HepG2 (cell line): Measurements from ENCODE around the gene FURIN. TPM values are rescaled to one million over a fixed set of nuclear protein-coding genes. Genes with fewer than 3 reads are reported as not detected.

ENCODE experiments used
- ETV5 ChIP-seq: IDR thresholded peaks from 2 replicates; pipeline ENCODE4 v1.6.1; 2018; ENCODE audit warnings: missing biosample characterization, missing genetic modification reagents, inconsistent platforms, borderline replicate concordance
- FOXA3 ChIP-seq: IDR thresholded peaks from 2 replicates; pipeline ENCODE4 v1.6.1; 2016; ENCODE audit warnings: missing genetic modification reagents, missing compliant biosample characterization
- HOXA3 ChIP-seq: sonication (generic); formaldehyde crosslinking; IDR thresholded peaks from 2 replicates; pipeline ENCODE4 v1.5.0; 2020; ENCODE audit warnings: missing genetic modification reagents
- NCOA2 ChIP-seq: sonication (generic); formaldehyde crosslinking; IDR thresholded peaks from 2 replicates; pipeline ENCODE4 v1.8.0; 2022; ENCODE audit warnings: inconsistent platforms
- NR2F6 ChIP-seq, 2 experiments: IDR thresholded peaks; 2 replicates each; pipeline ENCODE4 v1.6.1; 2016; ENCODE audit warnings: antibody characterized with exemption in 1 of 2, mild to moderate bottlenecking in 1 of 2
- SALL1 ChIP-seq: sonication (generic); formaldehyde crosslinking; IDR thresholded peaks from 2 replicates; pipeline ENCODE4 v1.8.0; 2022; ENCODE audit warnings: mild to moderate bottlenecking, missing genetic modification reagents
- SIX4 ChIP-seq: sonication (generic); formaldehyde crosslinking; IDR thresholded peaks from 2 replicates; pipeline ENCODE4 v1.4.0; 2020; ENCODE audit warnings: missing genetic modification reagents
- YY1 ChIP-seq: IDR thresholded peaks from 2 replicates; pipeline ENCODE4 v1.6.1; 2011; ENCODE audit warnings: low read length, low read depth, moderate library complexity, mild to moderate bottlenecking; ENCODE audit not compliant: insufficient read depth, insufficient replicate concordance
- ZNF296 ChIP-seq: sonication (generic); formaldehyde crosslinking; conservative IDR thresholded peaks from 2 replicates; pipeline ENCODE4 v1.5.0; 2020; ENCODE audit warnings: mild to moderate bottlenecking, missing genetic modification reagents
- ZNF547 ChIP-seq: sonication (generic); formaldehyde crosslinking; IDR thresholded peaks from 2 replicates; pipeline ENCODE4 v1.5.1; 2020; ENCODE audit warnings: mild to moderate bottlenecking, missing genetic modification reagents
- ZNF614 ChIP-seq: IDR thresholded peaks from 2 replicates; pipeline ENCODE4 v1.6.1; 2018; ENCODE audit warnings: missing biosample characterization, missing genetic modification reagents, inconsistent platforms, borderline replicate concordance
- ZNF644 ChIP-seq: IDR thresholded peaks from 2 replicates; pipeline ENCODE4 v1.6.1; 2016; ENCODE audit warnings: low read depth
- ZNF737 ChIP-seq: sonication (generic); formaldehyde crosslinking; IDR thresholded peaks from 2 replicates; pipeline ENCODE4 v1.5.0; 2020; ENCODE audit warnings: missing genetic modification reagents, mild to moderate bottlenecking, borderline replicate concordance
- polyA plus RNA-seq, 8 experiments: library from polyadenylated mRNA; depleted of rRNA in 3 of 8; stranded (reverse) in 7 of 8; unstranded in 1 of 8; fragments of >200 nt; fragmentation: Illumina TruSeq in 4 of 8; extraction: Trizol in 4 of 8; gene quantifications; 2 replicates each; pipeline versions ENCODE4 v1.2.1 to v1.2.3, GENCODE V29; 2011 to 2016; ENCODE audit warnings: low read depth in 4 of 8, missing spikeins in 1 of 8, mixed read lengths in 1 of 8; ENCODE audit not compliant: insufficient read depth in 1 of 8
- total RNA-seq, 5 experiments: library from RNA; depleted of rRNA; stranded (reverse); fragments of >200 nt; fragmentation: Illumina TruSeq; extraction: Trizol; gene quantifications; 2 replicates each; pipeline ENCODE4 v1.2.3, GENCODE V29; 2016; ENCODE audit warnings: low read depth in 1 of 5
- TF ChIP-seq, protein P1 (sequence below): sonication (generic); formaldehyde crosslinking; conservative IDR thresholded peaks from 2 replicates; pipeline ENCODE4 v1.4.0; 2020; ENCODE audit warnings: mild to moderate bottlenecking, missing genetic modification reagents, moderate library complexity
- TF ChIP-seq, protein P2 (sequence below): IDR thresholded peaks from 2 replicates; pipeline ENCODE4 v1.4.0; 2020; ENCODE audit warnings: mild to moderate bottlenecking, missing genetic modification reagents
- TF ChIP-seq, protein P3 (sequence below): sonication (generic); formaldehyde crosslinking; IDR thresholded peaks from 2 replicates; pipeline ENCODE4 v1.5.1; 2020; ENCODE audit warnings: mild to moderate bottlenecking, missing genetic modification reagents, moderate library complexity

FURIN gene
- total and polyA plus RNA-seq, 2 of the 13 experiments (the other 11 are each of a cell fraction or from before 2014, with no cell fraction given): 15.2 to 17.4 TPM

DNA sequence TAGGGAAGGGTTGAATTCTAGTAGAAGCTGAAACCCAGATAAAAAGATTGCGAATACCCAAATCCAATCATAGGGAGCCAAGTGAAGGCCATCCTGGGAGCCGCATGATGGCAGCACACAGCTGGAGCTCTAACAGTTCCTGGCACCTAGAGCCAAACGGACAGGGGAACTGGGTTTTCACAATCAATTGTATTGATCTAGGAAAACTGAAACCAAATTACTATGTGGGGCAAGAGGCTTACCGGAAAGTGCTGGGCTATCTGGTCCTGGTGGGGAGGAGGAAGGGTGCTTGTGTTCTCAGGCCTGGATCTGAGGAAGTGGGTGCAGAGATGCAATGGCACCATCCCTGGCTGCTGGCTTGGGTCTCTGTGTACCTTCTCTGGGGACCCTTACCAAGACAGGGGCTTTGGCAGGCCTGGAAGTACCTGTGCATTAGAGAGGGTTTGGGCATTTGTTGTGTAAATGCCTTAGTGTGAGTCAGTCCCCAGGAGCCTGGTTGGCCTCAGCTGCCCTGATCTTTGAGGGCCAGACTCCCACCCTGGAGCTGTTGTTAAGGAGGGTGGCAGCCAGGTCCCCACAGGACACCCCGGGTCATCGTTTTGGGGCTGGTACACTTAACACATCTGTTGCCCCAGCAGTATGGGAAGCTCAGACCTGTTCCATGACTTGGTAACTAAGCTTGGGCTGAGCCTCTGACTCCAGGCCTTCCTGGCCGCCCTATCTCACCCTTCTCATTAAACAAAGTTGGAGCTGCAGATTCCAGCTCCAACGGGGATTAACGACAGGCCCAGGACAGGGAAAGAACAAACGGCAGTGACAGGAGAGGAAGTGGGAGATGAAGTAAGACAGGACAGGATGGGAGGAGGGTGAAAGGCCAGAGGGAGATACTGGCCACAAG is 8.9 kb upstream of the FURIN start (continued):
- TF ChIP-seq, protein P1, sequence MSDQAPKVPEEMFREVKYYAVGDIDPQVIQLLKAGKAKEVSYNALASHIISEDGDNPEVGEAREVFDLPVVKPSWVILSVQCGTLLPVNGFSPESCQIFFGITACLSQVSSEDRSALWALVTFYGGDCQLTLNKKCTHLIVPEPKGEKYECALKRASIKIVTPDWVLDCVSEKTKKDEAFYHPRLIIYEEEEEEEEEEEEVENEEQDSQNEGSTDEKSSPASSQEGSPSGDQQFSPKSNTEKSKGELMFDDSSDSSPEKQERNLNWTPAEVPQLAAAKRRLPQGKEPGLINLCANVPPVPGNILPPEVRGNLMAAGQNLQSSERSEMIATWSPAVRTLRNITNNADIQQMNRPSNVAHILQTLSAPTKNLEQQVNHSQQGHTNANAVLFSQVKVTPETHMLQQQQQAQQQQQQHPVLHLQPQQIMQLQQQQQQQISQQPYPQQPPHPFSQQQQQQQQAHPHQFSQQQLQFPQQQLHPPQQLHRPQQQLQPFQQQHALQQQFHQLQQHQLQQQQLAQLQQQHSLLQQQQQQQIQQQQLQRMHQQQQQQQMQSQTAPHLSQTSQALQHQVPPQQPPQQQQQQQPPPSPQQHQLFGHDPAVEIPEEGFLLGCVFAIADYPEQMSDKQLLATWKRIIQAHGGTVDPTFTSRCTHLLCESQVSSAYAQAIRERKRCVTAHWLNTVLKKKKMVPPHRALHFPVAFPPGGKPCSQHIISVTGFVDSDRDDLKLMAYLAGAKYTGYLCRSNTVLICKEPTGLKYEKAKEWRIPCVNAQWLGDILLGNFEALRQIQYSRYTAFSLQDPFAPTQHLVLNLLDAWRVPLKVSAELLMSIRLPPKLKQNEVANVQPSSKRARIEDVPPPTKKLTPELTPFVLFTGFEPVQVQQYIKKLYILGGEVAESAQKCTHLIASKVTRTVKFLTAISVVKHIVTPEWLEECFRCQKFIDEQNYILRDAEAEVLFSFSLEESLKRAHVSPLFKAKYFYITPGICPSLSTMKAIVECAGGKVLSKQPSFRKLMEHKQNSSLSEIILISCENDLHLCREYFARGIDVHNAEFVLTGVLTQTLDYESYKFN (CRISPR knock-in tag): 0 out of 2 replicates have a peak, but pooled peaks have one; percentile 22
- TF ChIP-seq, protein P2, sequence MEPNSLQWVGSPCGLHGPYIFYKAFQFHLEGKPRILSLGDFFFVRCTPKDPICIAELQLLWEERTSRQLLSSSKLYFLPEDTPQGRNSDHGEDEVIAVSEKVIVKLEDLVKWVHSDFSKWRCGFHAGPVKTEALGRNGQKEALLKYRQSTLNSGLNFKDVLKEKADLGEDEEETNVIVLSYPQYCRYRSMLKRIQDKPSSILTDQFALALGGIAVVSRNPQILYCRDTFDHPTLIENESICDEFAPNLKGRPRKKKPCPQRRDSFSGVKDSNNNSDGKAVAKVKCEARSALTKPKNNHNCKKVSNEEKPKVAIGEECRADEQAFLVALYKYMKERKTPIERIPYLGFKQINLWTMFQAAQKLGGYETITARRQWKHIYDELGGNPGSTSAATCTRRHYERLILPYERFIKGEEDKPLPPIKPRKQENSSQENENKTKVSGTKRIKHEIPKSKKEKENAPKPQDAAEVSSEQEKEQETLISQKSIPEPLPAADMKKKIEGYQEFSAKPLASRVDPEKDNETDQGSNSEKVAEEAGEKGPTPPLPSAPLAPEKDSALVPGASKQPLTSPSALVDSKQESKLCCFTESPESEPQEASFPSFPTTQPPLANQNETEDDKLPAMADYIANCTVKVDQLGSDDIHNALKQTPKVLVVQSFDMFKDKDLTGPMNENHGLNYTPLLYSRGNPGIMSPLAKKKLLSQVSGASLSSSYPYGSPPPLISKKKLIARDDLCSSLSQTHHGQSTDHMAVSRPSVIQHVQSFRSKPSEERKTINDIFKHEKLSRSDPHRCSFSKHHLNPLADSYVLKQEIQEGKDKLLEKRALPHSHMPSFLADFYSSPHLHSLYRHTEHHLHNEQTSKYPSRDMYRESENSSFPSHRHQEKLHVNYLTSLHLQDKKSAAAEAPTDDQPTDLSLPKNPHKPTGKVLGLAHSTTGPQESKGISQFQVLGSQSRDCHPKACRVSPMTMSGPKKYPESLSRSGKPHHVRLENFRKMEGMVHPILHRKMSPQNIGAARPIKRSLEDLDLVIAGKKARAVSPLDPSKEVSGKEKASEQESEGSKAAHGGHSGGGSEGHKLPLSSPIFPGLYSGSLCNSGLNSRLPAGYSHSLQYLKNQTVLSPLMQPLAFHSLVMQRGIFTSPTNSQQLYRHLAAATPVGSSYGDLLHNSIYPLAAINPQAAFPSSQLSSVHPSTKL (CRISPR knock-in tag): 0 out of 2 replicates have a peak, but pooled peaks have one; percentile 19
- TF ChIP-seq NR2F6 (IDR thresholded peaks at IDR 0.05): no peak
- TF ChIP-seq NR2F6 (CRISPR knock-in tag; IDR thresholded peaks at IDR 0.05): peak; percentile 45; the same call in 1 of the 2 replicates
- TF ChIP-seq ZNF614 (CRISPR knock-in tag): no peak
- TF ChIP-seq NCOA2 (CRISPR knock-in tag): peak; percentile 61
- peak; percentile 53; the same call in 1 of the 2 replicates for TF ChIP-seq ZNF737
- TF ChIP-seq ETV5: peak; percentile 27; the same call in 1 of the 2 replicates
- no peak for TF ChIP-seq ZNF296
- TF ChIP-seq SALL1 (CRISPR knock-in tag): 0 out of 2 replicates have a peak, but pooled peaks have one; percentile 14
- peak; percentile 48; the same call in 1 of the 2 replicates for TF ChIP-seq SIX4
- peak; percentile 27; the same call in 1 of the 2 replicates for TF ChIP-seq HOXA3 (CRISPR knock-in tag)
- TF ChIP-seq, protein P3, sequence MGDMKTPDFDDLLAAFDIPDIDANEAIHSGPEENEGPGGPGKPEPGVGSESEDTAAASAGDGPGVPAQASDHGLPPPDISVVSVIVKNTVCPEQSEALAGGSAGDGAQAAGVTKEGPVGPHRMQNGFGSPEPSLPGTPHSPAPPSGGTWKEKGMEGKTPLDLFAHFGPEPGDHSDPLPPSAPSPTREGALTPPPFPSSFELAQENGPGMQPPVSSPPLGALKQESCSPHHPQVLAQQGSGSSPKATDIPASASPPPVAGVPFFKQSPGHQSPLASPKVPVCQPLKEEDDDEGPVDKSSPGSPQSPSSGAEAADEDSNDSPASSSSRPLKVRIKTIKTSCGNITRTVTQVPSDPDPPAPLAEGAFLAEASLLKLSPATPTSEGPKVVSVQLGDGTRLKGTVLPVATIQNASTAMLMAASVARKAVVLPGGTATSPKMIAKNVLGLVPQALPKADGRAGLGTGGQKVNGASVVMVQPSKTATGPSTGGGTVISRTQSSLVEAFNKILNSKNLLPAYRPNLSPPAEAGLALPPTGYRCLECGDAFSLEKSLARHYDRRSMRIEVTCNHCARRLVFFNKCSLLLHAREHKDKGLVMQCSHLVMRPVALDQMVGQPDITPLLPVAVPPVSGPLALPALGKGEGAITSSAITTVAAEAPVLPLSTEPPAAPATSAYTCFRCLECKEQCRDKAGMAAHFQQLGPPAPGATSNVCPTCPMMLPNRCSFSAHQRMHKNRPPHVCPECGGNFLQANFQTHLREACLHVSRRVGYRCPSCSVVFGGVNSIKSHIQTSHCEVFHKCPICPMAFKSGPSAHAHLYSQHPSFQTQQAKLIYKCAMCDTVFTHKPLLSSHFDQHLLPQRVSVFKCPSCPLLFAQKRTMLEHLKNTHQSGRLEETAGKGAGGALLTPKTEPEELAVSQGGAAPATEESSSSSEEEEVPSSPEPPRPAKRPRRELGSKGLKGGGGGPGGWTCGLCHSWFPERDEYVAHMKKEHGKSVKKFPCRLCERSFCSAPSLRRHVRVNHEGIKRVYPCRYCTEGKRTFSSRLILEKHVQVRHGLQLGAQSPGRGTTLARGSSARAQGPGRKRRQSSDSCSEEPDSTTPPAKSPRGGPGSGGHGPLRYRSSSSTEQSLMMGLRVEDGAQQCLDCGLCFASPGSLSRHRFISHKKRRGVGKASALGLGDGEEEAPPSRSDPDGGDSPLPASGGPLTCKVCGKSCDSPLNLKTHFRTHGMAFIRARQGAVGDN (CRISPR knock-in tag): 0 out of 2 replicates have a peak, but pooled peaks have one; percentile 30
- peak; percentile 67; the same call in 1 of the 2 replicates for TF ChIP-seq ZNF547 (CRISPR knock-in tag)
- TF ChIP-seq YY1: peak; percentile 17
- peak; percentile 39; the same call in 1 of the 2 replicates for TF ChIP-seq FOXA3 (CRISPR knock-in tag)
- TF ChIP-seq ZNF644 (CRISPR knock-in tag): 0 out of 2 replicates have a peak, but pooled peaks have one; percentile 12
